HL-60 (cell line): ENCODE data around the gene ANKRD13D.
"Not testable (repeated sequence)": the region's sequence is repeated elsewhere in the genome, so short reads cannot be mapped to it uniquely, and the experiment has no call there.

ENCODE experiments used
- DNase-seq, 2 experiments: peaks; one replicate each; pipeline ENCODE4 v3.0.0-alpha.2; 2010 to 2020; ENCODE audit warnings: low read depth in 1 of 2, low spot score in 1 of 2
- H3K27ac ChIP-seq: fragments of 250-450 bp; sonication (Bioruptor Pico); replicated peaks from 2 replicates; pipeline ENCODE4 v1.5.1; 2020; ENCODE audit warnings: mild to moderate bottlenecking, moderate library complexity
- H3K27me3 ChIP-seq: fragments of 250-450 bp; sonication (Bioruptor Pico); 2 replicates; pipeline ENCODE4 v1.5.1; 2021; ENCODE audit warnings: mild to moderate bottlenecking, moderate library complexity; ENCODE audit not compliant: insufficient read depth, poor library complexity, severe bottlenecking
- H3K4me3 ChIP-seq: replicated peaks from 2 replicates; pipeline ENCODE4 v1.5.1; 2011; ENCODE audit warnings: mild to moderate bottlenecking, control low read depth, low read length; ENCODE audit not compliant: insufficient read depth
- CTCF ChIP-seq: IDR thresholded peaks from one replicate; pipeline ENCODE4 v1.5.1; 2011; ENCODE audit warnings: low read length, control low read depth, inconsistent platforms; ENCODE audit not compliant: insufficient read depth
- GABPA ChIP-seq: IDR thresholded peaks from 2 replicates; pipeline ENCODE4 v1.6.1; 2012; ENCODE audit warnings: low read depth
- POLR2AphosphoS5 ChIP-seq: IDR thresholded peaks from 2 replicates; pipeline ENCODE4 v1.6.1; 2012; ENCODE audit warnings: low read depth
- REST ChIP-seq: IDR thresholded peaks from 2 replicates; pipeline ENCODE4 v1.6.1; 2012; ENCODE audit warnings: low read depth; ENCODE audit not compliant: insufficient replicate concordance
- SPI1 ChIP-seq: IDR thresholded peaks from 2 replicates; pipeline ENCODE4 v1.6.1; 2012; ENCODE audit warnings: low read depth, mild to moderate bottlenecking, borderline replicate concordance

The ANKRD13D gene

GRCh38 chr11:67316882-67317204 is 27.7 kb downstream of the ANKRD13D start:
- H3K4me3 ChIP-seq: peak overlapping the region; percentile 88
- no peak for DNase-seq
- peak overlapping the region; percentile 92 for H3K27ac ChIP-seq
- H3K27me3 ChIP-seq: no peaks in the 10 kb centered on the region
- no peak for TF ChIP-seq REST
- TF ChIP-seq GABPA: no peak
- TF ChIP-seq CTCF: no peak
- no peak for TF ChIP-seq POLR2AphosphoS5
- no peak for TF ChIP-seq SPI1

GRCh38 chr11:67317205-67317887 is 28.2 kb downstream of the ANKRD13D start:
- H3K27ac ChIP-seq: peak overlapping the region; percentile 92
- H3K4me3 ChIP-seq: peak overlapping the region; percentile 88
- no peak for TF ChIP-seq SPI1
- TF ChIP-seq REST: peak; percentile 16
- TF ChIP-seq CTCF: peak; percentile 91
- peak; percentile 69 for TF ChIP-seq POLR2AphosphoS5
- TF ChIP-seq GABPA: no peak
- peak; percentile 88 to 96 for DNase-seq
- H3K27me3 ChIP-seq: no peaks in the 10 kb centered on the region

- Histone ChIP-seq H3K27me3 (no peaks in the 10 kb centered on the region), H3K4me3 (peak overlapping the region; percentile 88), H3K27ac (peak overlapping the region; percentile 92)
- no peak for TF ChIP-seq REST
- no peak for TF ChIP-seq CTCF
- no peak for TF ChIP-seq GABPA
- no peak for DNase-seq
Measured at GRCh38 chr11:67317888-67318555, 28.9 kb downstream of the ANKRD13D start.

GRCh38 chr11:67318876-67319275 is 29.8 kb downstream of the ANKRD13D start:
- H3K27ac ChIP-seq, H3K4me3 ChIP-seq, DNase-seq, H3K27me3 ChIP-seq: not testable (repeated sequence)
